AG09309 (cell line): ENCODE results near the gene LRRC74B.
"Not testable (repeated sequence)": the region's sequence is repeated elsewhere in the genome, so short reads cannot be mapped to it uniquely, and the experiment has no call there.

ENCODE experiments used
- DNase-seq: peaks from one replicate; pipeline ENCODE4 v3.0.0-alpha.2; 2010; ENCODE audit warnings: low read depth
- H3K4me3 ChIP-seq: 2 replicates; pipeline ENCODE4 v1.5.1; 2011; ENCODE audit warnings: mild to moderate bottlenecking, low read depth, low read length, moderate library complexity; ENCODE audit not compliant: control insufficient read depth
- CTCF ChIP-seq: IDR thresholded peaks from 2 replicates; pipeline ENCODE4 v1.5.1; 2011; ENCODE audit warnings: mild to moderate bottlenecking, low read depth, low read length, inconsistent platforms; ENCODE audit not compliant: insufficient read depth, control insufficient read depth; ENCODE audit errors: missing control alignments

The LRRC74B gene

GRCh38 chr22:21034989-21035388 lies 10.8 kb upstream of the LRRC74B start:
- no peak overlapping the region for H3K4me3 ChIP-seq
- no peak for DNase-seq
- no peak for TF ChIP-seq CTCF

GRCh38 chr22:21038405-21038804 lies 7.3 kb upstream of the LRRC74B start:
- no peak for TF ChIP-seq CTCF
- H3K4me3 ChIP-seq: no peak overlapping the region
- no peak for DNase-seq

- not testable (repeated sequence) for DNase-seq, H3K4me3 ChIP-seq
Observed at GRCh38 chr22:21039158-21039557, 6.6 kb upstream of the LRRC74B start.

- DNase-seq: no peak
- no peak for TF ChIP-seq CTCF
Observed at GRCh38 chr22:21041937-21042336, 3.8 kb upstream of the LRRC74B start.

GRCh38 chr22:21042978-21043859 lies 2.5 kb upstream of the LRRC74B start:
- no peak for DNase-seq
- H3K4me3 ChIP-seq: no peak overlapping the region
- no peak for TF ChIP-seq CTCF

More at GRCh38 chr22:21041937-21042336, 3.8 kb upstream of the LRRC74B start:
- no peak overlapping the region for H3K4me3 ChIP-seq

GRCh38 chr22:21043860-21044535 lies 1.7 kb upstream of the LRRC74B start:
- H3K4me3 ChIP-seq: no peak overlapping the region; the same call in 1 of the 2 replicates
- no peak for DNase-seq
- no peak for TF ChIP-seq CTCF
